GM21367 (cell line): ENCODE data around the gene SIX5.

ENCODE experiments used
- ATAC-seq: cut with Tn5 transposase; IDR thresholded peaks from one replicate; pipeline ENCODE4 v1.9.1; 2021; ENCODE audit not compliant: unreplicated experiment

SIX5 gene

DNA sequence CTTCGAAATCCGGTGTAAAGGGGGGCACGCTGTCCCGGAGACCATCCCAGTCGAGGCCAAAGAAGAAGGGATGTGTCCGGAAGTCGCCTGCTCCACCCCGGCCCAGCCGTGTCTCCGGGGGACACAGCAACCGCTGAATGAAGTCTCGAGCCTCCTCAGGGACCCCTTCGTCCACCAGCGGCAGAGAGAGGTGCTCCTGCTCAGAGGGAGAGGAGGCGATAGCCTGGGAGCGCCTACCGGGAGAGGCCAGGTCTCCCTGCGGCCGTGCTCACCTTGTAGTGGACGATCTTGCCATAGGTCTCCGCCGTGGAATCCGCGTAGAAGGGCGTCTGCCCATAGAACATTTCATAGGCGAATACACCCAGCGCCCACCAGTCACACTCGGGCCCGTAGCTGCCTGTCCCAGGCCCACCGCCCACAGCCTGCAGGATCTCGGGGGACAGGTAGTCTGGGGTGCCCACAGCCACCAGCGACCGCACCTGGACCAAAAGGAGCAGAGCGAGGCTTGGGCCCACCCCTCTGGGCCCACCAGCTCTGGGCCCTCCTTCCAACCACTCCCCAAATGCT is 8.4 kb upstream of the SIX5 start:
- ATAC-seq: no peak

GRCh38 chr19:45774765-45775164 is 5.7 kb upstream of the SIX5 start:
- no peak for ATAC-seq

DNA sequence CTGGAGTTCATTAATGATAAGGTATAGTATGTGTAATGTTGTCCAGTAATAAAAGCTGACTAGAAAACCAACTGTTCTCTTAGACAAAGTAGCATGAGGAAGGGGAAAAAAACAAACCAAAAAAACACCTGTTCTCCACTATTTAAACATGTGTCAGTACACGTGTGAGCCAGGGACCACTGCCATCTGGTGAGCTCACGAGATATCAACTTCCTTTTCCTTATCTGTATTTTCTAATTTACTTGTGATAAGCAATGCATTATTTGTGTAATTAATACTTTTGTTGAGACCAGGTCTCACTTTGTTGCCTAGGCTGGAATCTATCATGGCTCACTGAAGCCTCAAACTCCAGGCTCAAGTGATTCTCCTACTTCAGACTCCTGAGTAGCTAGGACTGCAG is 4.3 kb upstream of the SIX5 start:
- no peak for ATAC-seq

GRCh38 chr19:45772912-45773311 is 3.9 kb upstream of the SIX5 start:
- no peak for ATAC-seq

DNA sequence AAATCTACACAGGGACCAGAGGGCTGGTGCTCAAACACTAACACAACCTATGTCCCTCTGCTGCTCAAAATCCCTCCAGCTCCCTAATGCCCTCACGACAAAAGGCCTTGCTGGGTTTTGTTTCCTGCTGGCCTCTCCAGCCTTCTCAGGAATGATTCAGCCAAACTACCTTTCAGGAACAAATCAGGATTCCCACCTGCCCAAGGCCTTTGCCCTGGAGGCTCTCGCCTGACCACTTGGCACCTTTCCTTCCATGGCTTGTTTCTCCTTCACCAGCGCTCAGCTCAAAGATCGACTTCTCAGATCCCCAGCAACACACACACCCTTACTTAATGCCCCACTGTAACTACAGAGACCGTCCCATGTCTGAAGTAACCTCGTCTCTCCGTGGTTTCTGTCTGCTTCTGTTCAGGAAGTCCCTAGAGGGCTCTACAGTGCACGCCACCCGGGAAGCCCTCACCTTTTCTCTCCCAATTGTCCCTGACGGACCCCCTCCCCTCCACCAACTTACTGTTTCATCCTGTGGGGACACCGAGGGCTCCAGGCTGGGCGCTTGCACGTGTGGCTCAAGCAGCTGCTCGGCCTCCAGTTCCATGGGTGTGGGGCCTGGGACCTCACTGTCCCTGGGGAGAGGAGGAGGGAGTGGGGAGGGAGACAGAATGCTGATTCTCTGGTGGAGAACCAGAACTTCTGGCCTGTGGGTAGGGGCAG is 3.2 kb upstream of the SIX5 start:
- ATAC-seq: no peak

DNA sequence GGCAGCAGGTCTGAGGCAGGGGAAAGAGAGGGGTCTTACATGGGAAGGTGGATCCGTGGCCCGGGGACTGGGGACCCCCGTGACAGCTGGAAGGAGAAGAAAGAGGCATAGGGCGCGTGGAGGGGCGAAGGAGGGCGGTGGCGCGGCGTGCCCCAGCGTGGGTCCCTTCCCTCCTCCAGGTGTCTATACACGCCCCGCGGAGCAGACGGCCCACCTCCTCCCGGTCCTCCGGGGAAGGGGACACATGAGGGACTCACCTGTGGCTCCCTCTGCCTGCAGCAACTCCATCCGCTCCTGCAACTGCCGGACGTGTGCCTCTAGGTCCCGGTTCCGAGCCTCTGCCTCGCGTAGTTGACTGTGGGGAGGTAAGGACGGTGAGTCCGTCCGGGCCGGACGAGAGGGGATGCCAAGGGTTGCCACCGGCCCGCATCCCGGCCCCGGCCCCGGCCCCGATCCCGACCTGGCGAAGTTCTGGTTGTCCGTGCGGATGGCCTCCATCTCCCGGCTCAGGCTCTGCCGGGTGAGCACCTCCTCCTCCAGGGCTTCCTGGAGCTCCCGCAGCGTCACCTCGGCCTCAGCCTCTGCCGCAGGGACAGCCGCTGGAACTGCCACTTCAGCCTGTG is 2.4 kb upstream of the SIX5 start:
- no peak for ATAC-seq

DNA sequence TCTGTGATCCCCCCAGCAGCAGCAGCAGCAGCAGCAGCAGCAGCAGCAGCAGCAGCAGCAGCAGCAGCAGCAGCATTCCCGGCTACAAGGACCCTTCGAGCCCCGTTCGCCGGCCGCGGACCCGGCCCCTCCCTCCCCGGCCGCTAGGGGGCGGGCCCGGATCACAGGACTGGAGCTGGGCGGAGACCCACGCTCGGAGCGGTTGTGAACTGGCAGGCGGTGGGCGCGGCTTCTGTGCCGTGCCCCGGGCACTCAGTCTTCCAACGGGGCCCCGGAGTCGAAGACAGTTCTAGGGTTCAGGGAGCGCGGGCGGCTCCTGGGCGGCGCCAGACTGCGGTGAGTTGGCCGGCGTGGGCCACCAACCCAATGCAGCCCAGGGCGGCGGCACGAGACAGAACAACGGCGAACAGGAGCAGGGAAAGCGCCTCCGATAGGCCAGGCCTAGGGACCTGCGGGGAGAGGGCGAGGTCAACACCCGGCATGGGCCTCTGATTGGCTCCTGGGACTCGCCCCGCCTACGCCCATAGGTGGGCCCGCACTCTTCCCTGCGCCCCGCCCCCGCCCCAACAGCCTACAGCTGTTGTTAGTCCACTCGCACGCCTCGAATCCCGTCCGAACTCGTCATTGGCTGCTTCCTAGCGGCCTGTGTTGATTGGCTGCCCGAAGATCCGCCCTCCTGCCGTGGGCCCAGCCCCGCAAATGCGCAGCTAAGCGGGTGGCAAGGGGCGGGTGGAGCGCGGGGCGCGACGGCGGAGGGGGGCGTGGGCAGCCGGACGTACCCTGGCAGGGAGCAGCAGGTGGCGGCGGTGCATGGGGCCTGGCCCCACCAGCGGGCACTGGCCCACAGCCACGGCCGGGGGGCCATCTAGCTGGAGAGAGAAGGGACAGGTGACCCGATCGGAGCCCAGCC is 1.4 kb upstream of the SIX5 start:
- peak; percentile 37 for ATAC-seq

- ATAC-seq: no peak
Measured at GRCh38 chr19:45769821-45770191, 754 bp upstream of the SIX5 start.

- ATAC-seq: no peak
Measured at GRCh38 chr19:45768655-45768983, 433 bp downstream of the SIX5 start.

DNA sequence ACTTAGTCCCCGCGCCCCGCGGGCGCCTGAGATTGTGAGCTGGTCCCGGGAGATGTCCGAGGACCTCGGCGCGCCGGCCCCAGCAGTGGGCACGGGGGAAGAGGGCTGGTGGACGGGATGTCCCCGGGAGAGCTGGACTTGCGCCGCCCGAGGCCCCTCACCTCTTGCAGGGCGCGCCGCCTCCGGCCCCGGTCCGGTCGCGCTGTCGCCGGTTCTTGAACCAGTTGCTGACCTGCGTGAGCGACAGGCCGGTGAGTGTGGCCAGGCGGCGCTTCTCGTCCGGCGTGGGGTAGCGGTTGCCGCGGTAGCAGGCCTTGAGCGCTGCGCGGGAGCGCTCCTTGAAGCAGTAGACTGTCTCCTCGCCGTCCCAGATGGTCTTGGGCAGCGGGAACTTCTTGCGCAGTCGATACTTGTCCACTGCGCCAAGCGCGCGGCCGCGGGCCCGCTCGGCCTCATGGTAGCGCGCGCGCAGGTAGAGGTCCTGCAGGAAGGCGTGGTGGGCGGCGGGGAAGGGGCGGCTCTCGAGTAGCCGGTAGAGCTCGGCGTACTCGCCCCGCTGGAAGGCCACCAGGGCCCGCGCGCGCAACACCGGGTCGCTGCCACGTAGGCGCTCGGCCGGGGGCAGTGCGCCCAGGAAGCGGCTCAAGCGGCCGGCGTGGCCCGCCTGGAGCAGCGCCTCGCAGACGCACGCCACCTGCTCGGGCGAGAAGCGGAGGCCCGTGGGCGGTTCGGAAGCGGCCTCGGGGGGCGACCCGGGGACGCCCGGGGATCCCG is 984 bp downstream of the SIX5 start:
- no peak for ATAC-seq

DNA sequence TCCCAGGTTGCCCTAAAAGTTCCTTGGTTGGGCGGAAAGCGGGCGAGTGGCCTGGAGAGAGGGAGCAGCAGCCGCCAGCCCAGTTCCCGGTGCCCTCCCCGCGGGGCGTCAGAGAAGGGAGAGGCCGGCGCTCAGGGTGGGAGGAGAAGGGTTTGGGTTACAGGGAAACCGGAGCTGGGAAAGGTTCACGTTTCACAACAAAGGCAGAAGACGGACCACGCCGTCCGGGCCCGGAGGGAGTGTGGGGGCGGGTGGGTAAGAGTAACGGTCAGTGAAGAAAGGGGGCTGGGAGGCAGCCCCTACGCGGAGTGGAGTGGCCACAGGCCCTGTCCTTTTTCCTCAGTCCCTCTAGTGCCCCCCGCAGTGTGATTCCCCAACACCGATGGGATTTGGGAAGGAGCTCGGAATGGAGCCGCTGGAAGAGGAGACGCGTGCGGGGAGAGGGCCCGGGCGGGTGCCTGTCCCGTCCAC is 1.6 kb downstream of the SIX5 start:
- no peak for ATAC-seq

DNA sequence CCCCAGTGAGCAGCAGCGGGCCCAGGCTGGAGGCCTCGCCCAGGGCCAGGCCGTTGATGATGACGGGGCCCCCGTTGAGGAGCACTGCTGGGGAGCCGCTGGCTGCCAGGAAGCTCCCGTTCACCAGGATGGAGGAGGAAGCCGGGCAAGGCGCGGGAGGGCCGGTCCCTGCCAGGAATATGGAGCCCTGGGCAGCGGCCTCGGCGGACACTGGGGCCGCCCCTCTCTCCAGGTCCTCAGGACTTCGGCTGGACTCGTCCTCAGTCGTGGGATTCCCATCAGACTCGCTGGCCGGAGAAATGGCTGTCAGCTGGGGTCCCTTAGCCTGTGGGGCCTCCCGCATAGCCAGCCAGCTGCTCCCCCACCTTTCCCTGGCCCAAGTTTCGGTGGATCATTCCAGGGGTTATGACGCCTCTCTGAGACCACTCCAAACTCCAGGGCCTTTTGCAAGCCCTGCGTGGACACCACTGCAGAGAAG is 2.1 kb downstream of the SIX5 start:
- no peak for ATAC-seq

GRCh38 chr19:45766296-45766868 is 2.7 kb downstream of the SIX5 start:
- ATAC-seq: no peak

DNA sequence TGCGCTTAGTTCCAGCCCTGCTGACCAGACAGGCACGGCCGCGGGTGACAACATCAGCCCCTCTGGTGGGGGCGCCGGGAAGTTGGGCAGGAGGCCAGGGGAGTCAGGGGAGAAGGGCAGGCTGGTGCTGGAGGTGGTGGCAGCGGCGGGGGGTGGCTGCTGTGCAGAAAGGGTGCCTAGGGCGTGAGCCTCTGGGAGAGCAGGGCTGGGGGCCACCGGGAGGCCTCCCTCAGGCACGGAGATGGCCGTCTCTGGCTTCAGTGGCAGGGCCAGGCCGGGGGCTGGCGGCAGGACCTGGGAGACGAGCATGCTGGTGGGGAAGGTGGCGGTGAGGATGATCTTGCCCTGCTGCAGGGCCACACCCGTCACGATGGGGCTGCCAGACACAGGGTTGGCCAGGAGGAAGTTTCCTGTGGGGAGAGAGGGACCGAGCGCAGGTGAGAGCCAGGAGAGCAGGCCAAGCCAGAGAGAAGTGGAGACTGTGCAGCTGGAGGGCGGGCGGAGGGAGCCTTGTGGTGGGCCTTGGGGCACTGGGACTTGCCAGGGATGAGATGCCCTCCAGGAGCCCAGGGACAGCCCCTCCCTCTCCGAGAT is 3.3 kb downstream of the SIX5 start:
- ATAC-seq: no peak

- ATAC-seq: no peak
Measured at GRCh38 chr19:45764945-45765701, 3.9 kb downstream of the SIX5 start.

GRCh38 chr19:45764475-45764874 is 4.6 kb downstream of the SIX5 start:
- ATAC-seq: no peak

GRCh38 chr19:45763691-45764294 is 5.3 kb downstream of the SIX5 start:
- no peak for ATAC-seq

GRCh38 chr19:45762870-45763631 is 6.0 kb downstream of the SIX5 start:
- ATAC-seq: no peak
